GM23338 (cell line): Measurements from ENCODE around the gene CUX1.

Experiments used
- CREB1 ChIP-seq: fragments of 250-450 bp; sonication (Bioruptor Pico); IDR thresholded peaks from 2 replicates; pipeline ENCODE4 v1.5.0; 2020; ENCODE audit warnings: low read depth, mild to moderate bottlenecking, moderate library complexity
- EZH2 ChIP-seq: fragments of 200-600 bp; sonication (generic); IDR thresholded peaks from one replicate; pipeline ENCODE4 v1.8.0; 2017; ENCODE audit warnings: antibody characterized with exemption, mild to moderate bottlenecking, low read depth; ENCODE audit not compliant: unreplicated experiment
- EZH2phosphoT487 ChIP-seq: fragments of 200-600 bp; sonication (generic); IDR thresholded peaks from one replicate; pipeline ENCODE4 v1.8.1; 2018; ENCODE audit warnings: antibody characterized with exemption; ENCODE audit not compliant: unreplicated experiment
- JUNB ChIP-seq: IDR thresholded peaks from one replicate; pipeline ENCODE4 v1.6.1; 2016; ENCODE audit warnings: antibody characterized with exemption; ENCODE audit not compliant: unreplicated experiment
- NANOG ChIP-seq: IDR thresholded peaks from 2 replicates; pipeline ENCODE4 v1.6.1; 2016; ENCODE audit warnings: antibody characterized with exemption, borderline replicate concordance
- POLR2AphosphoS5 ChIP-seq: IDR thresholded peaks from 2 replicates; pipeline ENCODE4 v1.6.1; 2016; ENCODE audit warnings: antibody characterized with exemption, low read depth
- STAT1 ChIP-seq: IDR thresholded peaks from one replicate; pipeline ENCODE4 v1.6.1; 2016; ENCODE audit warnings: antibody characterized with exemption; ENCODE audit not compliant: unreplicated experiment
- ZNF331 ChIP-seq: fragments of 250-450 bp; sonication (Bioruptor Pico); IDR thresholded peaks from 2 replicates; pipeline ENCODE4 v1.5.0; 2020; ENCODE audit warnings: low read depth, mild to moderate bottlenecking, moderate library complexity
- TF ChIP-seq, protein P1 (sequence below), 2 experiments: fragments of 200-600 bp in 1 of 2; sonication (generic) in 1 of 2; conservative IDR thresholded peaks; 2 replicates each; pipeline versions ENCODE4 v1.5.1 to v1.6.1; 2016 to 2017; ENCODE audit warnings: antibody characterized with exemption in 2 of 2, low read depth in 2 of 2, mild to moderate bottlenecking in 2 of 2, moderate library complexity in 1 of 2
- TF ChIP-seq, protein P2 (sequence below): IDR thresholded peaks from one replicate; pipeline ENCODE4 v1.6.1; 2018; ENCODE audit warnings: antibody characterized with exemption; ENCODE audit not compliant: unreplicated experiment

DNA sequence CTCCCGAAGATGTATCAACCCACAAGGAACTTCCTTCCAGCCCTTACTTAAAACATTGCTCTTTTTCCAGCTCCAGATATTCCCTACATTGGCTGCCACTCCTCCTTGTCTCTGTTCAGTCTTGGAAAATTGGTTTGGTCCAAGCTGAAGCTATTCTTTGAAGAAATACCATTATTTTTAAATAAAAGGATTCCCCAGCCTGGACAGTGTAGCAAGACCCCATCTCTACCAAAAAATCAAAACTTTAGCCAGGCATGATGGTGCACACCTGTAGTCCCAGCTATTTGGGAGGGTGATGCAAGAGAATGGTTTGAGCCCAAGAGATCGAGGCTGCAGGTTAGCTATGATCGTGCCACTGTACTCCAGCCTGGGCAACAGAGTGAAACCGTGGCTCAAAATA, 159.8 kb downstream of the CUX1 start:
- TF ChIP-seq, protein P1, sequence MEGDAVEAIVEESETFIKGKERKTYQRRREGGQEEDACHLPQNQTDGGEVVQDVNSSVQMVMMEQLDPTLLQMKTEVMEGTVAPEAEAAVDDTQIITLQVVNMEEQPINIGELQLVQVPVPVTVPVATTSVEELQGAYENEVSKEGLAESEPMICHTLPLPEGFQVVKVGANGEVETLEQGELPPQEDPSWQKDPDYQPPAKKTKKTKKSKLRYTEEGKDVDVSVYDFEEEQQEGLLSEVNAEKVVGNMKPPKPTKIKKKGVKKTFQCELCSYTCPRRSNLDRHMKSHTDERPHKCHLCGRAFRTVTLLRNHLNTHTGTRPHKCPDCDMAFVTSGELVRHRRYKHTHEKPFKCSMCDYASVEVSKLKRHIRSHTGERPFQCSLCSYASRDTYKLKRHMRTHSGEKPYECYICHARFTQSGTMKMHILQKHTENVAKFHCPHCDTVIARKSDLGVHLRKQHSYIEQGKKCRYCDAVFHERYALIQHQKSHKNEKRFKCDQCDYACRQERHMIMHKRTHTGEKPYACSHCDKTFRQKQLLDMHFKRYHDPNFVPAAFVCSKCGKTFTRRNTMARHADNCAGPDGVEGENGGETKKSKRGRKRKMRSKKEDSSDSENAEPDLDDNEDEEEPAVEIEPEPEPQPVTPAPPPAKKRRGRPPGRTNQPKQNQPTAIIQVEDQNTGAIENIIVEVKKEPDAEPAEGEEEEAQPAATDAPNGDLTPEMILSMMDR (conservative IDR thresholded peaks at IDR 0.05; ENCODE audit: low read depth in 2 of 2) = no peak
- TF ChIP-seq NANOG (no peak), POLR2AphosphoS5 (no peak), EZH2 (no peak), EZH2phosphoT487 (no peak), CREB1 (CRISPR knock-in tag) (no peak), ZNF331 (no peak), STAT1 (no peak), JUNB (no peak)
- TF ChIP-seq, protein P2, sequence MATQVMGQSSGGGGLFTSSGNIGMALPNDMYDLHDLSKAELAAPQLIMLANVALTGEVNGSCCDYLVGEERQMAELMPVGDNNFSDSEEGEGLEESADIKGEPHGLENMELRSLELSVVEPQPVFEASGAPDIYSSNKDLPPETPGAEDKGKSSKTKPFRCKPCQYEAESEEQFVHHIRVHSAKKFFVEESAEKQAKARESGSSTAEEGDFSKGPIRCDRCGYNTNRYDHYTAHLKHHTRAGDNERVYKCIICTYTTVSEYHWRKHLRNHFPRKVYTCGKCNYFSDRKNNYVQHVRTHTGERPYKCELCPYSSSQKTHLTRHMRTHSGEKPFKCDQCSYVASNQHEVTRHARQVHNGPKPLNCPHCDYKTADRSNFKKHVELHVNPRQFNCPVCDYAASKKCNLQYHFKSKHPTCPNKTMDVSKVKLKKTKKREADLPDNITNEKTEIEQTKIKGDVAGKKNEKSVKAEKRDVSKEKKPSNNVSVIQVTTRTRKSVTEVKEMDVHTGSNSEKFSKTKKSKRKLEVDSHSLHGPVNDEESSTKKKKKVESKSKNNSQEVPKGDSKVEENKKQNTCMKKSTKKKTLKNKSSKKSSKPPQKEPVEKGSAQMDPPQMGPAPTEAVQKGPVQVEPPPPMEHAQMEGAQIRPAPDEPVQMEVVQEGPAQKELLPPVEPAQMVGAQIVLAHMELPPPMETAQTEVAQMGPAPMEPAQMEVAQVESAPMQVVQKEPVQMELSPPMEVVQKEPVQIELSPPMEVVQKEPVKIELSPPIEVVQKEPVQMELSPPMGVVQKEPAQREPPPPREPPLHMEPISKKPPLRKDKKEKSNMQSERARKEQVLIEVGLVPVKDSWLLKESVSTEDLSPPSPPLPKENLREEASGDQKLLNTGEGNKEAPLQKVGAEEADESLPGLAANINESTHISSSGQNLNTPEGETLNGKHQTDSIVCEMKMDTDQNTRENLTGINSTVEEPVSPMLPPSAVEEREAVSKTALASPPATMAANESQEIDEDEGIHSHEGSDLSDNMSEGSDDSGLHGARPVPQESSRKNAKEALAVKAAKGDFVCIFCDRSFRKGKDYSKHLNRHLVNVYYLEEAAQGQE = no peak
